ENCODE data around the gene POLA1.

GRCh38 chrX:24969812-24970211 is 276.1 kb downstream of the POLA1 start:
- TF ChIP-seq CTCF (IDR thresholded peaks at IDR 0.05) (no peak), EP300 (IDR thresholded peaks at IDR 0.05) (no peak)
